Muscle of arm (tissue), 12 donors: ENCODE measurements around the gene DPM2. TPM values are rescaled to one million over a fixed set of nuclear protein-coding genes. Genes with fewer than 3 reads are reported as not detected.
A peak's percentile ranks its signal among the peaks of the same experiment; 100 is the strongest.

ENCODE experiments used
- DNase-seq: peaks from one replicate; pipeline ENCODE4 v3.0.0-alpha.2; 2013
- polyA plus RNA-seq, 12 donors: library from polyadenylated mRNA; unstranded; fragments of 120-200 nt; gene quantifications; one replicate each; pipeline ENCODE4 v1.2.1, GENCODE V29; 2013; ENCODE audit not compliant: insufficient read length in 12 of 12

The DPM2 gene
- polyA plus RNA-seq, 12 donors: 16.0 to 28.7 (median 20.7) TPM; not detected in 1

GRCh38 chr9:127923046-127923445, 14.6 kb downstream of the DPM2 start:
- DNase-seq: no peak

GRCh38 chr9:127921557-127922120, 16.0 kb downstream of the DPM2 start:
- no peak for DNase-seq

- no peak for DNase-seq
These were observed 16.9 kb downstream of the DPM2 start for GRCh38 chr9:127920794-127921193.

- DNase-seq: no peak
These were observed 18.3 kb downstream of the DPM2 start for GRCh38 chr9:127919253-127919815.

- no peak for DNase-seq
These were observed 19.2 kb downstream of the DPM2 start for GRCh38 chr9:127918183-127919107.

- DNase-seq: no peak
These were observed 20.1 kb downstream of the DPM2 start for GRCh38 chr9:127917603-127918002.

GRCh38 chr9:127916720-127917581, 20.7 kb downstream of the DPM2 start, which contains the start of gene ST6GALNAC4:
TSS of gene ST6GALNAC4 (minus strand) at chr9:127917041. CDS start at chr9:127916419, 622 bp downstream.
- peak; percentile 90 for DNase-seq

GRCh38 chr9:127915801-127916719, 21.6 kb downstream of the DPM2 start:
- DNase-seq: no peak

- DNase-seq: no peak
These were observed 22.3 kb downstream of the DPM2 start for GRCh38 chr9:127915325-127915752.

- no peak for DNase-seq
These were observed 24.0 kb downstream of the DPM2 start for GRCh38 chr9:127913682-127914081.

GRCh38 chr9:127912882-127913281, 24.8 kb downstream of the DPM2 start:
- DNase-seq: no peak

- DNase-seq: no peak
These were observed 25.4 kb downstream of the DPM2 start for GRCh38 chr9:127912296-127912695.

GRCh38 chr9:127910613-127911205, 26.9 kb downstream of the DPM2 start:
- no peak for DNase-seq

- DNase-seq: no peak
These were observed 27.8 kb downstream of the DPM2 start for GRCh38 chr9:127909839-127910273.

GRCh38 chr9:127908660-127908926, 29.1 kb downstream of the DPM2 start:
- no peak for DNase-seq

GRCh38 chr9:127907867-127908659, 29.6 kb downstream of the DPM2 start:
- no peak for DNase-seq

- no peak for DNase-seq
These were observed 31.9 kb downstream of the DPM2 start for GRCh38 chr9:127905788-127906191.

GRCh38 chr9:127905004-127905728, 32.5 kb downstream of the DPM2 start:
- no peak for DNase-seq

GRCh38 chr9:127904561-127905003, 33.1 kb downstream of the DPM2 start:
- DNase-seq: no peak
